Right renal cortex interstitium (tissue), 3 donors: Measurements from ENCODE around the gene OR2T27. TPM values are rescaled to one million over a fixed set of nuclear protein-coding genes. Genes with fewer than 3 reads are reported as not detected.

Experiments used
- polyA plus RNA-seq, 3 donors: library from polyadenylated mRNA; unstranded; fragments of 120-200 nt; gene quantifications; one replicate each; pipeline ENCODE4 v1.2.1, GENCODE V29; 2013; ENCODE audit not compliant: insufficient read length in 3 of 3

The OR2T27 gene
- polyA plus RNA-seq, 3 donors: not detected

Other genes starting within 250 kb of the OR2T27 start
- gene OR2T2, start 209.9 kb downstream of the OR2T27 start, polyA plus RNA-seq: not detected
- gene OR2T3, start 182.2 kb downstream of the OR2T27 start, polyA plus RNA-seq: not detected
- not detected for gene OR2T5, start 166.9 kb downstream of the OR2T27 start, polyA plus RNA-seq
- gene OR2G6, start 147.5 kb downstream of the OR2T27 start, polyA plus RNA-seq: under 1 TPM in 2 of 3 donors, not detected in 1; 0.03 to 0.06 TPM
- gene OR2T29, start 92.8 kb downstream of the OR2T27 start, polyA plus RNA-seq: not detected
- not detected for gene OR2T34, start 80.8 kb downstream of the OR2T27 start, polyA plus RNA-seq
- gene OR2T10, start 57.8 kb downstream of the OR2T27 start, polyA plus RNA-seq: under 1 TPM in 2 of 3 donors, not detected in 1; 0.16 to 0.24 TPM
- not detected for gene OR2T11, start 20.4 kb downstream of the OR2T27 start, polyA plus RNA-seq
- gene OR2T35, start 10.2 kb downstream of the OR2T27 start, polyA plus RNA-seq: not detected
- gene OR14I1, start 47.2 kb upstream of the OR2T27 start, polyA plus RNA-seq: not detected
- gene LYPD8, start 100.2 kb upstream of the OR2T27 start, polyA plus RNA-seq: not detected
- gene SH3BP5L, start 170.4 kb upstream of the OR2T27 start, polyA plus RNA-seq: 10 to 100 TPM; 22.1 to 25.0 (median 22.8) TPM
- 10 to 100 TPM; 20.8 to 22.9 (median 21.4) TPM for gene ZNF672, start 182.7 kb upstream of the OR2T27 start, polyA plus RNA-seq
- 10 to 100 TPM; 31.5 to 35.2 (median 32.3) TPM for gene ZNF692, start 203.6 kb upstream of the OR2T27 start, polyA plus RNA-seq